Activated naive CD4-positive, alpha-beta T cell treated with Interleukin-2 at 50 U/mL for 16 hours (primary cell): ENCODE measurements around the gene PRKCZ.
A peak's percentile ranks its signal among the peaks of the same experiment; 100 is the strongest.

Experiments
- DNase-seq: peaks from one replicate; pipeline ENCODE4 v3.0.0-alpha.2; 2020

Gene PRKCZ

GRCh38 chr1:2163205-2163604, 113.0 kb downstream of the PRKCZ start:
- DNase-seq = no peak

- DNase-seq = no peak
These were observed 115.4 kb downstream of the PRKCZ start for GRCh38 chr1:2165646-2166045.

- DNase-seq = no peak
These were observed 116.0 kb downstream of the PRKCZ start for GRCh38 chr1:2166254-2166653.

GRCh38 chr1:2166695-2167094, 116.5 kb downstream of the PRKCZ start:
- no peak for DNase-seq

GRCh38 chr1:2168090-2168489, 117.9 kb downstream of the PRKCZ start:
- DNase-seq = no peak

GRCh38 chr1:2168535-2168934, 118.3 kb downstream of the PRKCZ start:
- DNase-seq = no peak

GRCh38 chr1:2169200-2169836, 119.1 kb downstream of the PRKCZ start:
- DNase-seq = no peak

- no peak for DNase-seq
These were observed 120.0 kb downstream of the PRKCZ start for GRCh38 chr1:2170211-2170610.

GRCh38 chr1:2172012-2172411, 121.8 kb downstream of the PRKCZ start:
- no peak for DNase-seq

GRCh38 chr1:2172551-2173146, 122.4 kb downstream of the PRKCZ start:
- DNase-seq = no peak

- no peak for DNase-seq
These were observed 123.5 kb downstream of the PRKCZ start for GRCh38 chr1:2173546-2174347.

- DNase-seq = peak; percentile 38
These were observed 124.3 kb downstream of the PRKCZ start for GRCh38 chr1:2174348-2175054.

GRCh38 chr1:2175055-2175414, 124.8 kb downstream of the PRKCZ start:
- DNase-seq = no peak

GRCh38 chr1:2175681-2176454, 125.7 kb downstream of the PRKCZ start:
- DNase-seq = no peak

- no peak for DNase-seq
These were observed 126.4 kb downstream of the PRKCZ start for GRCh38 chr1:2176615-2177014.

- no peak for DNase-seq
These were observed 127.3 kb downstream of the PRKCZ start for GRCh38 chr1:2177541-2177940.

- no peak for DNase-seq
These were observed 127.8 kb downstream of the PRKCZ start for GRCh38 chr1:2177946-2178538.

- DNase-seq = no peak
These were observed 128.7 kb downstream of the PRKCZ start for GRCh38 chr1:2178875-2179274.

GRCh38 chr1:2179283-2180013, 129.2 kb downstream of the PRKCZ start:
- DNase-seq = no peak

- no peak for DNase-seq
These were observed 130.4 kb downstream of the PRKCZ start for GRCh38 chr1:2180297-2181245.
